ENCODE data around the gene ASTN2.

- no peak for TF ChIP-seq GATA2 (IDR thresholded peaks at IDR 0.05; ENCODE audit: low read depth, low read length)
- no peak for TF ChIP-seq GATA3 (IDR thresholded peaks at IDR 0.05; ENCODE audit: low read depth, low read length)
These were observed 727.6 kb downstream of the ASTN2 start, which contains the start of gene TRIM32 for GRCh38 chr9:116687074-116687753.

All from SH-SY5Y (cell line).